ENCODE measurements around the gene SEL1L2.

Gene SEL1L2

DNA sequence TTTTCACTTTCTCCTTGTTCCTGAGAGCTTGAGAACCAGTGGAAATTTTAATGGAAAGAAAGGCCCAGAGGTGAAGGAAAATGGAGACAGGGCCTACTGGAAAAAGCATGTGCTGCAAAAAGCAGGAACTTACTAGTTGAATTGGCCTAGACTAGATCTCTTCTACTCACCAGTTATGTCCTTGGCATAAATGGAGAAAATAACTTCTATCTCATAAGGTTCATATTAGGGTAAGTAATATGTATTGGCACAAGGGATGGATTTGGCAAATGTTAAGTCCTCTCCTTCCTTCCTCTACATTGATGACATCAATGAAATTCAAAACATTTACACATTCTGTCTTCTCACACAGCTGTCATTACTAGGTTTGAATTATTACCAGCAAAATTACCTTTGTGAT lies 131.5 kb downstream of the SEL1L2 start:
- no peak for DNase-seq

GRCh38 chr20:13858439-13858838 lies 132.0 kb downstream of the SEL1L2 start:
- no peak for DNase-seq

GRCh38 chr20:13857961-13858360 lies 132.5 kb downstream of the SEL1L2 start:
- DNase-seq: no peak

DNA sequence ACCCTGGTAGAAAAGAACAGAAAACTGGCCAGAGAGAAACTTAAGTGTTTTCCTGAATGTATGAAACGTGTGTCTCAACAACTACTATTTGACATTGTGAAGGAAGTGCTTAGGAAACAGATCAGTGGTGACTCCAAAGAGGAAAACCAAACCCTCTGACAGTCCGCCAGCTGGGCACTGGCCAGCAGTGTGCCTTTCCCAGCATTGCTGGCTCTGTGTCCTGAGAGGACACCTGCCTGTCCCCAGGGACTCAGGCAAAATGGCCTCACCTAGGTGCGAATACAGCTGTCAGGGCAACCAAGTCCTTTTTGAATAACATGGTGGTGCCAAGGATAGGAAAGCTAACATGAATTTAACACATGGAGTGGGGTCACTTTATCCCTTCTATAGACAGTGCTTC lies 133.1 kb downstream of the SEL1L2 start:
- DNase-seq: no peak

GRCh38 chr20:13856354-13856753 lies 134.1 kb downstream of the SEL1L2 start:
- no peak for DNase-seq

GRCh38 chr20:13855613-13856012 lies 134.8 kb downstream of the SEL1L2 start:
- DNase-seq: no peak

DNA sequence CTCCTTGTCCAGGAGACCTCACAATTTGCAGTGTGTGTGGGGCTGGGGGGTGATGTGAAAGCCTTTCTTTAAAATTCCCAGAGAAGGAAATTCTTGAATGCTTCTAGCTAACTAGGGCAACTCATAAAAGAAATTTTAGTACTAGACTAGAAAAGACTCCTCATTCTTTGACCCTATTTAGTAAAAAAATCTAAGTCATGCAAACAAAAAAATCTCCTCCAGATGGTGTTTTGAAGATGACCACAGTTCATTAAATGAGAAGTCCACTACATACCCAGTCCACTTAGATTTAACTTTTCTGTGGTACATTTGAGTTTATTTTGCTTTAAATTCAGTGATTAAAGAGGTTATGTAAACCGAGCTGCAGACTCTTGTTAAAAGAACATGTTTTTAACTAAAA lies 138.1 kb downstream of the SEL1L2 start:
- DNase-seq: no peak

DNA sequence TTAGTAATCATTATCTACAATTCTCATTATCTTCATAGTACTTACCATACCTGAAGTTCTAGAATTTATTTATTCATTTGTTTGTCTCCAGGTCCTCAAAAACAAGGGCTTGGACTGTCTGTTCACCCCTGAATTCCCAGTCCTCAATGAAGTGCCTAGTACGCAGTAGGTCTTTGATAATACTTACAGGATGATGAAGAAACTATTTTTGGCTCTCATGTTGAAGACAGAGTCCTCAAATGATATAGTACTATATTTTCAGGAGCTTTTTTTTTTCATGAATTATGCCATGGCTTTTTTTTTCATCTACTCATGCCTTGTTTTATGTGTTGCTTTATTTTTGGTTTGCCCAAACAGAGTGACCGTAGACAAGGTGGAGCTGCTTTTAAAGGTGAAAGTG lies 139.1 kb downstream of the SEL1L2 start:
- no peak for DNase-seq

DNA sequence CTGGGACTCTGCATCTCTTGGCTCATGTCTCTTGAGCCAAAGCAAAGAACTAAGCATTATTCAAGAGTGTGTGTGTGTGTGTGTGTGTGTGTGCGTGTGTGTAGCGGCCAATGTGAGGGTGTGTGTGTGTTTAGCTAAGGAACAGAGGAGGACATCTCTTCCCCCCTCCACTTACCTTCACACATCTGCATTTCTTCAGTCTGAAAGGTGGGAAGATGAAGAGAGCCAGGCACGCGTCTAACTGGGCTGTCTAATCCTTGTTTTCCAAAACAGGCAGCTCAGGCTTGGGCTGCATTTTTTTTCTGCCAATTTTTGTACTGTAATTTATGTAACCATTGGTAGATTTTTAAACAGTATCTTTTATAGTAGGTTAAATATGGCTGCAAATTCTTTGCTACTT lies 146.1 kb downstream of the SEL1L2 start:
- no peak for DNase-seq

- no peak for DNase-seq
Measured at GRCh38 chr20:13841206-13841605, 149.2 kb downstream of the SEL1L2 start.

GRCh38 chr20:13840093-13840465 lies 150.3 kb downstream of the SEL1L2 start:
- no peak for DNase-seq

GRCh38 chr20:13839421-13840092 lies 150.9 kb downstream of the SEL1L2 start:
- DNase-seq: no peak

DNA sequence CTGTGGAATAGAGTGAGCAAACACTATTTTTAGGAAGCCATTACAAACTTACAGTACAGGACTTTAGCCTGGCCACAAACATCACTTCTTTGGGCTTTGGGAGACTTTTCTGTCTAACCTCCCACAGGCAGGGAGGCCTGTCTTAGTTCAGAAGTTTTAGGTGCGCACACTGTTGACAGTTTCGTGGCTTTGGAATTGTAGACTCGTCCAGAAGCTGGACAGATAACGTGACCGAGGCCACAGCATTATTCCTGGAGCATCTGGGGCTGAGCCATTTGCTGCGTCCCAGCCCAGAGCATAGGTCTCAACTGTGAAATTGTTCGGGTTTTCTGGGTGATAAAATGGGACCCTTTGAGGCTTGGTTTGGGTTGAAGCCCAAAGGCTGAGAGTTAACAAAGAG lies 151.8 kb downstream of the SEL1L2 start:
- DNase-seq: no peak

GRCh38 chr20:13831476-13831875 lies 158.9 kb downstream of the SEL1L2 start:
- no peak for DNase-seq

DNA sequence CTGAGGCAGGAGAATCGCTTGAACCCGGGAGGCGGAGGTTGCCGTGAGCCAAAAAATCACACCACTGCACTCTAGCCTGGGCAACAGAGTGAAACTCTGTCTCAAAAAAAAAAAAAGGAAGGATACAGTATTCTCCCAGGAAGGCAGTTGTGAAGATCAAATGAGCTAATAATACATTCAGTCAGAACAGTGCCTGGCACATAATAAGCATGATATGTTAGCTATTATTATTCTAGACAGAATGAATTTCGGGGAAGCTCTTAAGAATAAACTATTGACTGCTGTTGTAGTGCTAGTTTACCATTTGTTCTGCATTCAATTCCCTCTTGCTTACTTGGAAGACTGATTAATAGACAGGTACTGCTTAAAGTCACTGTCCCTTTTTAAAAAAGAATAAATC lies 164.9 kb downstream of the SEL1L2 start:
- DNase-seq: no peak

GRCh38 chr20:13824459-13824858 lies 166.0 kb downstream of the SEL1L2 start:
- DNase-seq: no peak

GRCh38 chr20:13822459-13822858 lies 168.0 kb downstream of the SEL1L2 start:
- no peak for DNase-seq

DNA sequence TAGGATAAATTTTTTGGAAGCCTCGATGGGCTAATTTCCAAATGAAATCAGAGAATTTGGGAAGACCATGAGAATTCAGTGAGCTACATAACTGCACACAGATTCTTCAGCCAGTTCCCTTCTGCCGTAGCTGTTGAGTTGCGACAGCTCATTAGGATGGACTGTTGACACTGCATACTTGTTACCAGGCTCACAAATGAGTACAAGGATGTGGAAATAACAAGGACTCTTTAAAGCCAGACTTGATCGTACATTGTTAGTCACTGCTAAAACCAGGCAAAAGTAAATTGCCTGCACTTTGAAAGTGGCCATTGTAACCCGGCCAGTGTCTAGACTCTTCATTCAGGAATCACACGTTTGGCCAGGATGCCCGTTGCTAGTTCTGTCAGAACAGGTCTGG lies 168.5 kb downstream of the SEL1L2 start:
- no peak for DNase-seq

GRCh38 chr20:13819885-13820645 lies 170.3 kb downstream of the SEL1L2 start:
- no peak for DNase-seq

DNA sequence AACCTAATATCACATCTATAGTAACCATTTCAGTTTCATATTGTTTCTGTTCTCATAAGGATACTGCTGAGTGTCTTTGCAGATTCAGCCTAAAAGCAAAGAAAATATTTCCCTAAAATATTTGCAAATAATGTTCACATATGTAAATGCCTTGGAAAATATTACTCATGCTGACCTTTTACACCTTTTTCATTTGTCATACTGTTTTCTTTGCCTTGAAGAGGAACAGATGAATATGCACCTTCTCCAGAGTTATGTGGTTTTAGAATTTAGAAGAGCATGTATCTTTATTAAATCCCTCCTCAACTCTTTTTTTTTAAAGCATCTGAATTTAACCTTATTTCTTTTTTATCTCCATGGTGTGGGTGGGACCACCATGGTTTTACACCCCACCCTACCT lies 173.1 kb downstream of the SEL1L2 start:
- no peak for DNase-seq

DNA sequence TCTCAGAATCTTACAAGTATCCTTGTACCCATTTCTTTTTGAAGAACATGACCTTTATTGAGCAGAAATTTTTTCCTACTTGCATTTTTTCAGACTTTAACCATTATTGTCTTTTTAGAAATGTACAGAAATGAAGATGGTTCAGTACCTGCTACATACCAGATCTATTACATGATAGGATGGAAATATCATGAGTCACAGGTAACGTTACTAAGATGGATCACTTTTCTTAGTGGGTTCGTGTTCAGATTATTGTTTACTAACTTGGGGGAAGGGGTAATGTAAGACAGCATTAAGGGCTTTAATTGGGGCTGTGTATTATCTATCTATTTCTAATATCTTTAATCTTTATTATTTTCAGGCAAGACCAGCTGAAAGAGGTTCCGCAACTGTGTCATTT lies 173.7 kb downstream of the SEL1L2 start:
- no peak for DNase-seq

- no peak for DNase-seq
Measured at GRCh38 chr20:13814672-13815071, 175.7 kb downstream of the SEL1L2 start.

GRCh38 chr20:13813910-13814309 lies 176.5 kb downstream of the SEL1L2 start:
- DNase-seq: no peak

- DNase-seq: no peak
Measured at GRCh38 chr20:13810446-13810845, 180.0 kb downstream of the SEL1L2 start.

GRCh38 chr20:13809855-13810254 lies 180.6 kb downstream of the SEL1L2 start:
- no peak for DNase-seq

Measured in stimulated activated CD4-positive, alpha-beta T cell treated with anti-CD3 and anti-CD28 coated beads, Interleukin-4, amount 100 ng/mL, for 4 hours (primary cell).